HFFc6 (cell line): Measurements from ENCODE around the gene AUTS2. TPM values are rescaled to one million over a fixed set of nuclear protein-coding genes. Genes with fewer than 3 reads are reported as not detected.

Source experiments
- DNase-seq: peaks from one replicate; pipeline ENCODE4 v3.0.0-alpha.2; 2018
- H3K27ac Mint-ChIP-seq: 2 replicates; pipeline ENCODE4 v1.8.0; 2020; ENCODE audit warnings: mild to moderate bottlenecking, mixed read lengths
- H3K27me3 Mint-ChIP-seq: 2 replicates; pipeline ENCODE4 v1.8.0; 2021; ENCODE audit warnings: mild to moderate bottlenecking, moderate library complexity, mixed read lengths; ENCODE audit not compliant: insufficient read depth
- H3K36me3 Mint-ChIP-seq: 2 replicates; pipeline ENCODE4 v1.8.0; 2021; ENCODE audit warnings: low read depth, mixed read lengths
- H3K4me1 Mint-ChIP-seq: 2 replicates; pipeline ENCODE4 v1.8.0; 2020; ENCODE audit warnings: low read depth, mixed read lengths
- H3K4me3 Mint-ChIP-seq: 2 replicates; pipeline ENCODE4 v1.8.0; 2020; ENCODE audit warnings: mild to moderate bottlenecking, moderate library complexity, mixed read lengths
- H3K9me3 Mint-ChIP-seq: 2 replicates; pipeline ENCODE4 v1.8.0; 2020; ENCODE audit warnings: mild to moderate bottlenecking, mixed read lengths
- total RNA-seq, 6 experiments: library from RNA; stranded (reverse); fragmentation: NEBNext Ultra II Directional; extraction: Animal tissue kit (Norgen Biotek cat#: 25700); gene quantifications; 2 replicates in 1 of 6; 3 replicates in 5 of 6; pipeline ENCODE4 v1.2.3, GENCODE V29; 2021
- TF ChIP-seq, protein P1 (sequence below): fragments of 200-600 bp; sonication (generic); IDR thresholded peaks from 2 replicates; pipeline ENCODE4 v1.5.0; 2021; ENCODE audit warnings: antibody characterized with exemption, mild to moderate bottlenecking

Gene AUTS2
- total RNA-seq, 6 experiments from 2014 or later: 0.02 to 0.19 (median 0.16) TPM; not detected in 2

DNA sequence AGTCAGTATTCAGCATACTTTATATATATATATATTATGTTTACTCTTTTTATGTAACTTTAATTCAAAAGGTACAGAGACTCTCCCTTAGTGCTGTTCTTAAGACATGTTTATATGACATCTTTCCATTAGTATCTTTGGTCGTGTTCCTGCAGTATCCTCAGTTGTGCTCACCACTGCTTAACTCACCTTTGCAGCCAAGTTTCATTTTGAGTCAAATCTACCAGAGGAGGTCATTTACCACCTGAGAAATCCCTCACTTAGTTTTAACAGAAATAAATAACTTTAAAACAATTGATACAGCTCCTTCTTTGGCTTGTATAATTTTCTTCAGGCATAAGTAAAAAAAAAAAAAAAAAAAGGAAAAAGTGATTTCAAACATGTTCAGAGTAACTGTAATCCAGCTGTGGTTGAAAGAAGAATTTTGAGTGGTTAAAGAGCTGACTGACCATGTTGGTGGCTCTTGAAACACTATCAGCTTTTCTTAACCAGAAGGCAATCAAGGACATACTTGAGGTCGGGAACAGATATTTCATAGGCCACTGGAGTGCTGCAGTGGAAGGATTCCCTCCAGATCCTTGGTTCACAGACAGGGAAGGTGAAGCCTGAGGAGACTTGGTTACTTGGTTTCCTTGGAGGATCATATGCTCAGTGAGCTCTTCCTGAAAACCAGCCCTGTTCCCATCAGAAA, 116.8 kb downstream of the AUTS2 start:
- TF ChIP-seq, protein P1, sequence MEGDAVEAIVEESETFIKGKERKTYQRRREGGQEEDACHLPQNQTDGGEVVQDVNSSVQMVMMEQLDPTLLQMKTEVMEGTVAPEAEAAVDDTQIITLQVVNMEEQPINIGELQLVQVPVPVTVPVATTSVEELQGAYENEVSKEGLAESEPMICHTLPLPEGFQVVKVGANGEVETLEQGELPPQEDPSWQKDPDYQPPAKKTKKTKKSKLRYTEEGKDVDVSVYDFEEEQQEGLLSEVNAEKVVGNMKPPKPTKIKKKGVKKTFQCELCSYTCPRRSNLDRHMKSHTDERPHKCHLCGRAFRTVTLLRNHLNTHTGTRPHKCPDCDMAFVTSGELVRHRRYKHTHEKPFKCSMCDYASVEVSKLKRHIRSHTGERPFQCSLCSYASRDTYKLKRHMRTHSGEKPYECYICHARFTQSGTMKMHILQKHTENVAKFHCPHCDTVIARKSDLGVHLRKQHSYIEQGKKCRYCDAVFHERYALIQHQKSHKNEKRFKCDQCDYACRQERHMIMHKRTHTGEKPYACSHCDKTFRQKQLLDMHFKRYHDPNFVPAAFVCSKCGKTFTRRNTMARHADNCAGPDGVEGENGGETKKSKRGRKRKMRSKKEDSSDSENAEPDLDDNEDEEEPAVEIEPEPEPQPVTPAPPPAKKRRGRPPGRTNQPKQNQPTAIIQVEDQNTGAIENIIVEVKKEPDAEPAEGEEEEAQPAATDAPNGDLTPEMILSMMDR: no peak
- Mint-ChIP-seq H3K27me3 (no peaks in the 10 kb centered on the region), H3K9me3 (peaks cover 37% of the 10 kb centered on the region), H3K4me1 (no peaks in the 10 kb centered on the region), H3K27ac (no peak overlapping the region), H3K4me3 (no peak overlapping the region), H3K36me3 (no peaks in the 10 kb centered on the region; the same call in 1 of the 2 replicates)
- no peak for DNase-seq

DNA sequence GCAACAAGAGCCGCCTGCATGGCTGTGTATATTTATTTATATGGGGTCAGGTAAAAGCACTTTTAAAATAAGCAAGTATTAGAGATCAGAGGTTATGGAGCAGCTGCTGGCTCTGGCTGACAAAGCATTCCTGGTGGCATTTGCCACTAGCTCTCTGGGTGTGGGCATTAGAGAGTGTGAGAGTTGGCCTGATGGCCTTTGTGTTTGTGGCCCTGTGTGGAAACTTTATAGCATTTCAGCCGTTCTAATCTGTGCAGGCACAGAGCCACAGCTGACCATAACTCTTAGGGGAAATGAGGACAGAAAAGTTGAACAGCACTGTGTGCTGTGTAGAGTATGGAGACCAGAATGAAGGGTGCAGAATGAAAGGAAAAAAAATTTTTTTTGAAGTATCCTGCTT, 118.9 kb downstream of the AUTS2 start:
- Mint-ChIP-seq H3K36me3 (no peaks in the 10 kb centered on the region; the same call in 1 of the 2 replicates), H3K4me3 (no peak overlapping the region), H3K27ac (no peak overlapping the region), H3K4me1 (no peaks in the 10 kb centered on the region), H3K9me3 (peaks cover 30% of the 10 kb centered on the region), H3K27me3 (no peaks in the 10 kb centered on the region)
- TF ChIP-seq, protein P1: no peak
- DNase-seq: no peak

DNA sequence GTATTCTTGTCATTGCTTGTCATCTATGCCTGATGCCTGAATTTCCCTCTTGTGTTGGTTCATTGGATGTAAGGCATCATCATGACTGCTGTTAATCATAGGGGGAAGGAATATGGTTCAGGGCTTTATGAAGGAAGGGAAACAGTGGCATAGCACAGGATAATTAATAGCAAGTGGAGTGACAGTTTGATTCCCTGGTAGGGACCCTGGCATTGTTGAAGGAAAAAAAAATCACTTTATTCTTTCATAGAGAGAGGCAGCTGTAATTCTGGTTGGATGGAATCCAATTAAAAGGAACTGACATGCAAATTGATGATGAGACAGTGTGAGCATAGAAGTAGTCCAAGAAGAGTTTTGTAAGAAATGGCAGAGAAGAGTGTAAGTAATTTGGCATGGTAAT, 121.4 kb downstream of the AUTS2 start:
- TF ChIP-seq, protein P1: no peak

DNA sequence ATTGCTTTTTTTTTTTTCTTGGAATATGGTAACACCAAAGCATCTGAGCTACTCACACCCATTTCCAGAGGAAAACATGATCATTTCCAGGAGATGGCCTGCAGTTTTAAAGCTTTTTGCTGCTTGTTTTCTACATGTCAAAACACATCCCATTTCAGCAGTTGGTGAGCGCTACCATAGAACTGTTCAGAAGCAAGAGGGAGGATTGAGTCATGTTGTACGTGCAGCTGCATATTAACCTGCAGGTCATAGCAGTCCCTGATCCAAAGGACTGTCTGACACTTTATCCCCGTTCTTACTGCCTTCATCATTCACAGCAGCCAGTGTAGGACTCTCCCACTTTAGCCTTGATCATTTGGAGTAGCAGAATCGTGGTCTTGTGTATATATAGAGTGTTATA, 124.6 kb downstream of the AUTS2 start:
- H3K27ac Mint-ChIP-seq: no peak overlapping the region
- H3K9me3 Mint-ChIP-seq: peaks cover 39% of the 10 kb centered on the region
- no peaks in the 10 kb centered on the region for H3K27me3 Mint-ChIP-seq
- DNase-seq: no peak
- TF ChIP-seq, protein P1: no peak
- no peaks in the 10 kb centered on the region for H3K4me1 Mint-ChIP-seq
- H3K36me3 Mint-ChIP-seq: no peaks in the 10 kb centered on the region; the same call in 1 of the 2 replicates
- no peak overlapping the region for H3K4me3 Mint-ChIP-seq

More for the DNA sequence above, 121.4 kb downstream of the AUTS2 start:
- Mint-ChIP-seq H3K4me1 (no peaks in the 10 kb centered on the region), H3K36me3 (no peaks in the 10 kb centered on the region; the same call in 1 of the 2 replicates), H3K27ac (no peak overlapping the region), H3K9me3 (peaks cover 39% of the 10 kb centered on the region), H3K4me3 (no peak overlapping the region), H3K27me3 (no peaks in the 10 kb centered on the region)
- DNase-seq: no peak

DNA sequence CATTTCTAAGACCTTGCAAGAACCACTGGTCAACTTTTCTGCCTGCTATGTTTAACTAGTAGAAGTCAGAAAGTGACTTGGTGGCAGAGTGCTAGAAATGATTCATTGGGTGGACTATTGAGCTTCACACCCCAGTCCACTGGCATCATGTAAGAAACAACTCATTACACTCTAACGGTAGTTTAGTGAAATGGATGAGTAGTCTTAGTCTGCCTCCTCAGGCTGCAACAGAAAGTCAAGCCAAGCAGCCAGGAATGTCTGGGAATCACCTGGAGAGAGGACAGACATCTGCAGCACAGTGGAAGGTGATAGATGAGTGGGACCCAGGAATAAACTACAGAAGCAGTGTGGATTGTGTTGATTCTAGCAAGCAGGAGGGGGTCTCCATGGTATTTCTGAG, 125.4 kb downstream of the AUTS2 start:
- no peak overlapping the region for H3K4me3 Mint-ChIP-seq
- no peak for DNase-seq
- no peak overlapping the region for H3K27ac Mint-ChIP-seq
- TF ChIP-seq, protein P1: no peak
- H3K36me3 Mint-ChIP-seq: no peaks in the 10 kb centered on the region; the same call in 1 of the 2 replicates
- H3K9me3 Mint-ChIP-seq: peaks cover 37% of the 10 kb centered on the region
- H3K27me3 Mint-ChIP-seq: no peaks in the 10 kb centered on the region
- no peaks in the 10 kb centered on the region for H3K4me1 Mint-ChIP-seq
